ENCODE measurements around the gene CACNB3. TPM values are rescaled to one million over a fixed set of nuclear protein-coding genes. Genes with fewer than 3 reads are reported as not detected.

Gene CACNB3
- 1 to 10 TPM in 1 of 6 donors, under 1 TPM in 2, not detected in 3; 0.17 to 1.0 (median 0.23) TPM for polyA plus RNA-seq (ENCODE audit: low read depth in 6 of 6)

DNA sequence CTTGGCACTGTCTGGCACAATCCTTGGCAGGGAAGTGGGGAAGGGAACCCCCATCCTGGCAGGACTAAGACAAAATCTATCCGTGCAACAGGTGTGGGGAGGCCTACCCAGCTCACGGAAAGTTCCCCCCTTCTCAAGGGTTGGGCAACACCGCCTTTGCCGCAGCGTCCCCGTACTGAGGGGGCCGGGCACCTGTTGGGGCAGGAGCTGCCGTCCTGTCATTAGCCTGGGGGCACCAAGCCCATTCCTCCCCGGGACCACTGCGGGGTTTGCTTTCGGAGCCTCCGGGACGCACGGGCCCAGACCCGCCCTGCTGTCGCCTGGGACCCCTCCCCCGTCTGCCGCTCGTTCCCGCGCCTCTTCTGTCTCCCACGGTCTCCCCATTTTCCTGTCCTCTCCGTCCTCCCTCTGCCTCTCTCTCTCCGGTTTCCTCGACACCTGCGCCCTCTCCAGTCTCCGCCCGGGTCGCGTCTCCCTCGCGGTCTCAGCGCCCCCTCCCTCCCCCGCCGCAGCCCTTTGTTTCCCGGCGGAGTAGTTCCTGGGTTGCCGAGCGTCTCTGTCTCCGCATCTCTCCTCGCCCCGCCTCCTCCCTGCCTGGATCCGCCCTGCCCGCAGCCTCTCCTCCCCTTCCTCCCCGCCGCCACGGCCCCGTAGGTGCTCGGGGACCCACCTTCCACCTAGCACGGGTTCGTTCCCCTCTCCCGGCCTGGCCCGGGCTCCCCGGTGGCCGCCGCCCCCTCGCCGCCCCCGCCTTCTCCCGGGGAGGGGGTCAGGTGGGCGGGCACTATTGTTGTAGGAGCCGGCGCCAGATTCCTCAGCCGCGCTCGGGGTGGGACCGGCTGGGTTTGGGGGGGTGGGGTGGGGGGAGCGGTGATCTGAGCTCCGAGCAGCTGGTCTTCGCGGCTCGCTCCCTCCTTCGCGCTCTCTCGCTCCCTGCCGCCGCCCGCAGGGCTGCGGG lies at the start of gene CACNB3:
CACNB3 (plus strand) TSS at position 624 of the 958 bp plus-strand sequence. CDS start 434 bp downstream, outside the sequence.
- H3K27me3 Mint-ChIP-seq = peaks cover 0 to 31% (median 30%) of the 10 kb centered on the region in 3 donors
- H3K27ac Mint-ChIP-seq = peak within 1 kb of the TSS in 3 of 6 donors; percentile 44 to 83 (median 74)
- H3K4me3 Mint-ChIP-seq = peak within 1 kb of the TSS; percentile 83 to 93 (median 90)
- peaks cover 41 to 50% (median 41%) of the 10 kb centered on the region in 3 donors for H3K4me1 Mint-ChIP-seq
- ATAC-seq (ENCODE audit: low read depth in 2 of 2) (peak; percentile 57 to 61), DNase-seq (peak; percentile 63)
- no peaks in the 10 kb centered on the region for H3K9me3 Mint-ChIP-seq
- no peaks in the 10 kb centered on the region for H3K36me3 Mint-ChIP-seq

DNA sequence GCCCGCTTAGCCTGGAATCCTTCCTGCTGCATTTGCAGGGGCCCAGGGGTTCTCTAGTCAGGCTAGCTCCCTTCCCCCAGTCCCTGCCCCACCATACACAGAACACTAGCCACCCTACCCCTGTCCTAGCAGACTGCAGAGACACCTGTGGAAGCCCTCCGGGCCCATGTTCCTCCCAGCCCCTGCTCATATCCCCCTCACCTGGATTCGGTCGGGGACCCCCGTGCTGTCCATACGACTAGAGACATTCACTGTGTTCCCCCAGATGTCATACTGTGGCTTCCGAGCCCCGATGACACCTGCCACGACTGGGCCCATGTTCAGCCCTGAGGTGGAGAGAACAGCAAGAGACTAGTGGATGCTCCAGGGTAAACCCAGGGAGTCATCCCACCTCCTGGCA lies 49.6 kb upstream of the CACNB3 start:
- peaks cover 0 to 6% (median 0%) of the 10 kb centered on the region in 3 donors for H3K27me3 Mint-ChIP-seq
- H3K36me3 Mint-ChIP-seq = no peaks in the 10 kb centered on the region
- no peaks in the 10 kb centered on the region for H3K9me3 Mint-ChIP-seq
- peaks cover 0 to 9% (median 5%) of the 10 kb centered on the region in 3 donors for H3K4me1 Mint-ChIP-seq
- H3K4me3 Mint-ChIP-seq = no peak overlapping the region
- no peak overlapping the region for H3K27ac Mint-ChIP-seq
- DNase-seq (no peak), ATAC-seq (ENCODE audit: low read depth in 2 of 2) (no peak)

DNA sequence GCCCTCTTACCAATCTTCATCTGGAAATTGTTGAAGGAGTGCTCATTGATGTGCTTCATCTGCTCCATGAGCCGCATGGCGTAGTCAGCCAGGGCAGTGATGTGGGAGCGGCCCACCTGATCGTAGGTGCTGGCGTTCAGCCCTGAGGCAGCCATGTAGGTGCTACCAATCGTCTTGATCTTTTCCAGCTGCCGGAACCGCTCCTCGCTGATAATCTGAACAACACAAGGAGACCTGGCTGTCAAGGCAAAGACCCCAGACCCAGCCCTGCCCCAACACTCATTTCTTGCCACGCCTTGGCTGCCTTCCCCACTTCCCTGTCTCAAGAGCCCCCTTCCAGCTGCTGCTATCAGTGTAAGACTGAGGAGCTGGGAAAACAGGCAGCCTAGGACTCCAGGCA lies 47.5 kb upstream of the CACNB3 start:
- no peak overlapping the region for H3K27ac Mint-ChIP-seq
- H3K4me3 Mint-ChIP-seq = no peak overlapping the region
- ATAC-seq (ENCODE audit: low read depth in 2 of 2) (no peak), DNase-seq (no peak)
- no peaks in the 10 kb centered on the region for H3K9me3 Mint-ChIP-seq
- no peaks in the 10 kb centered on the region for H3K36me3 Mint-ChIP-seq
- no peaks in the 10 kb centered on the region for H3K27me3 Mint-ChIP-seq
- H3K4me1 Mint-ChIP-seq = peaks cover 0 to 4% (median 3%) of the 10 kb centered on the region in 3 donors

DNA sequence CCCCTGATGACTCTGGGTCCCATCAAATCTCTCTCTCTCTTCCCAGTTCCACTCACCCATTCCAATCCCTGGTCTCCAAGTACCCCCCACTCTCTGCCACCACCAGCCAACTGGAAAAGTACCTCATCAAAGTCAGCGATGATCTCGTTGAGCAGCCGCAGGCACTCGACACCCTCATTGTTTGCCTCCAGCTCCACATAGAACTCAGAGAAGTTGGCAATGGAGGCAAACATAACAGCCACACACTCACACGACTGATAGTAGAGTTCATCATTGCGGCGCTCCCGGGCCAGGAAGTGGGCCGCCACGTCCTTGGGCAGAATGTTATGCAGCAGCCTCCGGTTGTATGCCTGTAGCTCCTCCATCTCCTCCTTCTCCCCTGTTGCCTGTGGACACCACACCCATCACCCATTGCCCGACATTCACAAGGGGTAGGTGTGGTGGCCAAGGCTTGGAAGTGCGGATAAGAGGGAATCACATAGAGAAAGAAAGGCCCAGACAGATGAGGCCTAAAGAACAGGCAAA lies 46.6 kb upstream of the CACNB3 start:
- DNase-seq = no peak
- Mint-ChIP-seq H3K9me3 (no peaks in the 10 kb centered on the region), H3K27me3 (no peaks in the 10 kb centered on the region), H3K36me3 (no peaks in the 10 kb centered on the region), H3K4me1 (no peaks in the 10 kb centered on the region), H3K4me3 (no peak overlapping the region), H3K27ac (peak overlapping the region in 2 of 6 donors; percentile 26 to 86)
- ATAC-seq (ENCODE audit: low read depth in 2 of 2) = no peak

DNA sequence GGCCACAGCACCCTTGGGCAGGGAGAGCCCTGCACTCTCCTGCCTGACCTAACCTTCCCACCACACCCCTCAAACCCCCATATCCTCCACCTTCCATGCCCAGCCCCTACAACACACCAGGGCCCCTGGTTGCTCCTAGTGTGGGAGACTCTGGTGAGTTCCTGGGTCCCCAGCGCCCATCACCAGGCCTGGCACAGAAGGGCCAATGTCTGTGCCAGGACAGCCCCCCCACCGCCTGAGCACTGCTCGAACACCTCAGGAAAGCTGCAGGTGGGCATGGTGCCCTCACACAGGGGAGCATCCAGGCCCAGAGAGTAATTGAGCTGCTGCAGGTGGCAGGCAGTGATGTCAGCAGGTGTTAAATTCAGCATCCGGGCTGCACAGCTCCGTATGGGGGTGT lies 44.6 kb upstream of the CACNB3 start:
- Mint-ChIP-seq H3K36me3 (no peaks in the 10 kb centered on the region), H3K27ac (peak overlapping the region in 1 of 6 donors; percentile 52), H3K27me3 (no peaks in the 10 kb centered on the region), H3K9me3 (no peaks in the 10 kb centered on the region), H3K4me3 (no peak overlapping the region), H3K4me1 (peaks cover 0 to 2% (median 0%) of the 10 kb centered on the region in 3 donors)
- ATAC-seq (ENCODE audit: low read depth in 2 of 2) (no peak), DNase-seq (no peak)

DNA sequence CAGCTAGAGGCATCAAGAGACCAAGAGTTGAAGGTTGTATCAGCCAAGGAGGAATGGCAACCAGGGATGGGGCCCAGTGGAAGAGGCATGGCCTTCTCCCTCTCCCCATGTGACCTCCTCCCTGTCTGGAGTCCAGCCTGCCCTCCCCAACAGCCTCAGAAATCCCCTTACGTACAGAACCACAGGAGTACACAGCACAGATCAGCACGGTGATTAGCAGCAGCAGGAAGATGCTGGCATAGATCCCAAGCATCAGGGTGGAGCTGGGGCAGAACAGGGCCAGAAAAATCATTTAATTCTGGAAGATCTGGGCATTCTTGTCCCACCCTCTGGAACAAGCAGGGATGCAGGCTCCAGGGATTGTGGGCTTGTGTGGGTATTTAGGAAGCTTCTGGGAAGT lies 43.8 kb upstream of the CACNB3 start:
- ATAC-seq (ENCODE audit: low read depth in 2 of 2) = no peak
- H3K27me3 Mint-ChIP-seq = no peaks in the 10 kb centered on the region

DNA sequence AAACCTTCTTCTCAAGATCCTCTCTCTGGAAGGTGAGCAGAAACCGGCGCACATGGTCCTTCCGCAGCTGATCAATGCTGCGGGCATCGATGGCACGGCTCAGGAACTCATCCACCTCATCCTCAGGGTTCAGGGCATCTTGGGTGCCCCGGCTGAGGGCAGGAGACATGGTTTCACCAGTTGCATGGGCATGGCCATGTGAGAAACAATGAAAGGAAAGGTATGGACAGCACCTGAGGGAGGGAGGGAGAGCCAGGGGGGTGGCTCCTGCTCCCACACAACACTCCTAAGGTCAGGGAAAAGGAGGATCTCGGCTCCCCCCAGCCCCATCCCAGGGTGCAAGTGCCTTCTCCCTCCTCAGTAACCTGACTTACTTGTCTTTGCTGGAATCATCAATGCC lies 43.0 kb upstream of the CACNB3 start:
- Mint-ChIP-seq H3K27ac (no peak overlapping the region), H3K4me3 (no peak overlapping the region)

More for the DNA sequence above, 43.8 kb upstream of the CACNB3 start:
- no peak for DNase-seq
- Mint-ChIP-seq H3K4me3 (no peak overlapping the region), H3K4me1 (peaks cover 0 to 2% (median 0%) of the 10 kb centered on the region in 3 donors), H3K36me3 (no peaks in the 10 kb centered on the region), H3K27ac (peak overlapping the region in 1 of 6 donors; percentile 7), H3K9me3 (no peaks in the 10 kb centered on the region)

DNA sequence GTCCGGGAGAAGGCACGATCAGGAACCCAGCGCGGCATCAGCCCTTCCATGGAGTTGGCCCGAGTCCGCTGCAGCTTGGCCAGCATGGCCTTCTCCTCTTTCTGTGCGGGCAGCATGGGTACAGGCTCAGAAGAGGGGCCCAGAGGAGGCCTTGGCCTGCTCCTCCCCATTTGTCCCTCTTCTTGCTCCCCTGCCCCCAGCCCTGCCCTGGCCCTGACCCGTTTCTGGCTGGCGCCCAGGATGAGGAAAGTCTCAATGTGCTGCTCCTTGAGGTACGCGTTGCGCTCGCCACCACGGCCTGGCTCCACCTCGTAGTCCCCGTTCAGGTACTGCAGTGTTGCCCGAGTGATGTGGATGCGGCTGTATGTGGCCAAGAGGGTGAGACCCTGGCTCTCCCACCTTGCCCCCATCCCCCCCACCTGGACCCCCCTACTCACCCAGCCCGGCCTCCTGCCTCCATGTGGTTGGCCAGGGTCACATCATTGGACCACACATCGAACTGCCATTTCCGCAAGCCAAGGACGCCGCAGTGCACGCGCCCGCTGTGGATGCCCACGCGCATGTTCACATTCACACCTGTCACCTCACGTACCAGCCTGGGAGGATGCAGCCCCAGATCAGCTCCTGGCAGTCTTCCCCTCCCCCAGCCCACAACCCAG lies 42.2 kb upstream of the CACNB3 start:
- Mint-ChIP-seq H3K27ac (no peak overlapping the region), H3K4me3 (no peak overlapping the region), H3K9me3 (no peaks in the 10 kb centered on the region), H3K36me3 (no peaks in the 10 kb centered on the region), H3K27me3 (no peaks in the 10 kb centered on the region), H3K4me1 (peaks cover 0 to 5% (median 2%) of the 10 kb centered on the region in 3 donors)
- ATAC-seq (ENCODE audit: low read depth in 2 of 2) (no peak), DNase-seq (no peak)

More for the DNA sequence above, 43.0 kb upstream of the CACNB3 start:
- Mint-ChIP-seq H3K4me1 (peaks cover 0 to 5% (median 2%) of the 10 kb centered on the region in 3 donors), H3K36me3 (no peaks in the 10 kb centered on the region), H3K27me3 (no peaks in the 10 kb centered on the region), H3K9me3 (no peaks in the 10 kb centered on the region)
- ATAC-seq (ENCODE audit: low read depth in 2 of 2) = no peak
- DNase-seq = no peak

DNA sequence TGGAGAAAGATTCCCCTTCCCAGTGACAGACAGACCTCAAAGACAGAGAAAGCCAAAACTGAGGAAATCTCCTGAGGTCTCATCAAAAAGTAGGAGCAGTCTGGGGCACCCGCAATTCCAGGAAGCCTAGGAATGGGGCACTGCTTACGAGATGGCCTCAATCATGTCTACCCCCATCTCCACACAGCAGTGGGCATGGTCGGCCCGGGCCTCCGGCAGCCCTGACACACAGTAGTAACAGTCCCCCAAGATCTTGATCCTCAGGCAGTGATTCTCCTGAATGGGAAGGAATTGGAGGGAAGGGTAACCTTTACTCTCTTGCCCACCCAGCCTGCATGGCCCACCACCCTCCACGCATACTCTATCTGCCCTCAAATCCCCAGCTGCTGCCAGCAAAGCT lies 41.3 kb upstream of the CACNB3 start:
- Mint-ChIP-seq H3K27me3 (peaks cover 0 to 2% (median 0%) of the 10 kb centered on the region in 3 donors), H3K9me3 (no peaks in the 10 kb centered on the region), H3K36me3 (no peaks in the 10 kb centered on the region), H3K27ac (no peak overlapping the region), H3K4me1 (peaks cover 0 to 5% (median 2%) of the 10 kb centered on the region in 3 donors), H3K4me3 (no peak overlapping the region)
- ATAC-seq (ENCODE audit: low read depth in 2 of 2) = no peak
- no peak for DNase-seq

DNA sequence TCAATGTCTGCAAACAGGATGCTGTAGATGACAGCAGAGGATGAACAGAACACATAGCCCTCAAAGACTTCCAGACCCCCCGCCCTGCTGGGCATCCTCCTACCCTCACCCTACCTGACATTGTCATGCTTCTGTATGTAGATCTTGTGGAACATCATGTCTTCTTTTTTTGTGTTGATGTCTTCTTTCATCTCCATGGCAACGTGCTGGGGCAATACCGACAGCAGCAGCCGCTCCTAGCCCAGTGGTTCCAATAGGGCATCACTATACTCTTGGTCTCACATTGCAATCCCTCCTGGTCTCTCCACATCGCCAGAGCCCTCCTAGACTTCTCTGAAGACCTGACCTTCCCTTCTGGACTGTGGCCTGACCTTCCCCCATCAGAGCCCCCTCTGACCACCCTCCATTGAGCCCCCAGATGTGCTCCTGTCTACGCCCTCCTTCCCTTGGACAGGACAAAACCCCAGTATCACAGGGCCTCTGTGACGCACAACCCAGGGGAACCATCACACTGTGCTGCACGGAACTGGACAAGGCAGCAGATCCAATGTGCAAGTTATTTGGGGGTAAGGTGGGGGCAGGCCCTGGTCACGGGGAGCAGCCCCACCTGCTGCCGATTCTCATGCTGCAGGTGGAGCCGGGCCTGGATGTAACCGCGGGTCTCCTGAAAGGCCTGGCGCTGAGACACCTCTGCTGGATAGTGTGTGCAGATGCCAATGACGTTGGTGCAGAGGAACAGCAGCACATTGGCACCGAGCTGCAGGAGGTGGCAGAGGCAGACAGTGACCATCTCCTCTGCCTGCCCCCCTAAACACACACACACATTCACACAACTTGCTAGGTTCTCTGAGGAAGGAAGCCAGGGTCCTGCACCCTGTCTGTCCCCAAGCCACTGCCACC lies 40.5 kb upstream of the CACNB3 start:
- Mint-ChIP-seq H3K36me3 (no peaks in the 10 kb centered on the region), H3K4me1 (peaks cover 0 to 5% (median 2%) of the 10 kb centered on the region in 3 donors), H3K27me3 (peaks cover 0 to 8% (median 0%) of the 10 kb centered on the region in 3 donors), H3K9me3 (no peaks in the 10 kb centered on the region), H3K4me3 (no peak overlapping the region), H3K27ac (no peak overlapping the region)
- ATAC-seq (ENCODE audit: low read depth in 2 of 2) = no peak
- no peak for DNase-seq

DNA sequence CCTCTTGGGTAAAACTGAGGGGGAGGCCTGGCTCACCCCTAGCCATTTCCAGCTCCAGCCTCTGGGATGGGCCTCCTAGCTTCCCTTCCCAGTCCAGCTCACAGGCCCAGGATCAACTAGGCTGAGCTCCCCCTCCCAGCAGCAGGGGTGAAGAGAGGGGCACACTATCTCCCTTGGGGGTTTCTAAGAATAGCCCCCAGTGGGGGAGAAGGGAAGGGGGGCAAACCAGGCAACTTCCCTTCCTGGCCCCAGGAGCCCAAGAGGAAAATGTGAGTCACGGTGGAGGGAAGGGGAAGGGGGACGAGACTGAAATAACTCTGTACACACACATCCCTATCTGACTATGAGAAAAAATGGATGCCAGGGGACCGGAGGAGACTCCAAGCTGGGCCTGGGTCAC lies 38.4 kb upstream of the CACNB3 start:
- Mint-ChIP-seq H3K4me1 (peaks cover 0 to 5% (median 2%) of the 10 kb centered on the region in 3 donors), H3K36me3 (no peaks in the 10 kb centered on the region), H3K9me3 (no peaks in the 10 kb centered on the region), H3K27me3 (peaks cover 4 to 11% (median 4%) of the 10 kb centered on the region in 3 donors), H3K27ac (peak overlapping the region in 1 of 6 donors; percentile 59), H3K4me3 (no peak overlapping the region)
- DNase-seq (no peak), ATAC-seq (ENCODE audit: low read depth in 2 of 2) (no peak)

DNA sequence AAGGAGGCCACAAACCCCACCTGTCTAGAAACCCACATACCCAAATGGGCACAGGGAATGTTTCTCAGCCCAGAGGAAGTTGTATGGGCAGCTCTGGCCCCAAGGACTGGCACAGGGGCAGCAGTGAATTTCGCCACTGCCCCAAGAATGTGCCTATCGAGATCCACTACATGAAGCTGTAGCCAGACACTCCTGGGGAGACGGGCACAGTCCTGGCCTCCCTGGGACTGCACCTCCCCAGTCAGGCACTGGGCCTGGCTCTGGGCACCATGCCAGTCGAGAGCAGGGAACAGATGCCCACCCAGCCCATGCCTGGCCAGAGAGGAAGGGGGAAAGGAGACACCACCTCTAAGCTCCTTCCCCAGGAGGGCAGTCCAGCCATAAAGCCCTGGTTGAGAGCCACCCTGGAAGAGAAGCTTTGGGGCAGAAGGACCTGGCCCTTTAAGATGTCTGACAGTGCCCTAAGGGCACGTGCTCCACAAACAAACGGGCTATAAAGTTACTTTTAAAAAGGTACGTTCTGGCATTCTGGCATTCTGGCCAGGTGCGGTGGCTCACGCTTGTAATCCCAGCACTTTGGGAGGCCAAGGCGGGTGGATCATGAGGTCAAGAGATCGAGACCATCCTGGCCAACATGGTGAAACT lies 37.8 kb upstream of the CACNB3 start:
- H3K27me3 Mint-ChIP-seq = peaks cover 4 to 16% (median 9%) of the 10 kb centered on the region in 3 donors
- DNase-seq (no peak), ATAC-seq (ENCODE audit: low read depth in 2 of 2) (no peak)
- no peak overlapping the region for H3K4me3 Mint-ChIP-seq
- no peak overlapping the region for H3K27ac Mint-ChIP-seq
- no peaks in the 10 kb centered on the region for H3K36me3 Mint-ChIP-seq
- peaks cover 0 to 5% (median 2%) of the 10 kb centered on the region in 3 donors for H3K4me1 Mint-ChIP-seq
- no peaks in the 10 kb centered on the region for H3K9me3 Mint-ChIP-seq

Measured in naive B cell (primary cell).